GM12872 (cell line): ENCODE measurements around the gene C11orf98.

Experiments used
- CTCF ChIP-seq: IDR thresholded peaks from 3 replicates; pipeline ENCODE4 v1.5.1; 2011; ENCODE audit warnings: low read depth, mild to moderate bottlenecking, low read length, moderate library complexity; ENCODE audit not compliant: insufficient read depth

Gene C11orf98

GRCh38 chr11:62678433-62678769 is 13.4 kb upstream of the C11orf98 start:
- no peak for TF ChIP-seq CTCF

- no peak for TF ChIP-seq CTCF
Measured at GRCh38 chr11:62677714-62678113, 12.7 kb upstream of the C11orf98 start.

GRCh38 chr11:62677156-62677555 is 12.1 kb upstream of the C11orf98 start:
- no peak for TF ChIP-seq CTCF

GRCh38 chr11:62676698-62677097 is 11.7 kb upstream of the C11orf98 start:
- no peak for TF ChIP-seq CTCF

- no peak for TF ChIP-seq CTCF
Measured at GRCh38 chr11:62673196-62673525, 8.2 kb upstream of the C11orf98 start.

- no peak for TF ChIP-seq CTCF
Measured at GRCh38 chr11:62671608-62672389, 6.8 kb upstream of the C11orf98 start, which contains the start of the genes LBHD1 and UQCC3. Gene LBHD1 (minus strand): TSS chr11:62672267. CDS start chr11:62670031, 2,236 bp downstream. Gene UQCC3 (plus strand): TSS chr11:62671673. CDS start chr11:62671746, 73 bp downstream.

GRCh38 chr11:62671236-62671607 is 6.2 kb upstream of the C11orf98 start:
- no peak for TF ChIP-seq CTCF
